Neural progenitor cell (in vitro differentiated cells): Measurements from ENCODE around the gene CDKL4.

Experiments
- EZH2 ChIP-seq: fragments of 200-600 bp; sonication (generic); IDR thresholded peaks from 2 replicates; pipeline ENCODE4 v1.6.1; 2017; ENCODE audit warnings: antibody characterized with exemption, mild to moderate bottlenecking, moderate library complexity
- EZH2phosphoT487 ChIP-seq: fragments of 200-600 bp; sonication (generic); IDR thresholded peaks from 2 replicates; pipeline ENCODE4 v1.6.1; 2017; ENCODE audit warnings: antibody characterized with exemption

DNA sequence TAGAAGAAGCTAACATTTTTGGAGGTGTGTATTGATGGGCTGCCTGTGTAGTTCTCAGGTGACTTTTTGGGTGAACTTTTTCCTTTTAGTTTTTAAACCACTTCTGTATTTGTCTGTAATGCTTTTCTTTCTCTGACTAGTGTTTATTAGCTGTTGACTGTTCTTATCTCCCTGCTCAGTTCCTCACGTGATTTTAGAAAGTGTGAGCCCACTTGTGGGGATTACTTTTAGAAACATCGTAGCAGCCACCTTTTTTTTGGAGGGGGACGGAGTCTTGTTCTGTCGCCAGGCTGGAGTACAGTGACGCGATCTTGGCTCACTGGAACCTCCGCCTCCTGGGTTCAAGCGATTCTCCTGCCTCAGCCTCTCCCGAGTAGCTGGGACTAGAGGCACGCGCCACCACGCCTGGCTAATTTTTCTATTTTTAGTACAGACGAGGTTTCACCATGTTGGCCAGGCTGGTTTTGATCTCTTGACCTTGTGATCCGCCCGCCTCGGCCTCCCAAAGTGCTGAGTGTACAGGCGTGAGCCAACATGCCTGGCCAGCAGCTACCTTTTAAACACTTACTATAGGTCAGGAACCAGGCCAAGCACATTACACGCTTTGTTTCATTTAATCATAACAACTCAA, 9.2 kb upstream of the CDKL4 start:
- TF ChIP-seq EZH2: no peak
- no peak for TF ChIP-seq EZH2phosphoT487
